GM18508 (cell line): ENCODE results near the gene IL12RB1.
"Not testable (repeated sequence)": the region's sequence is repeated elsewhere in the genome, so short reads cannot be mapped to it uniquely, and the experiment has no call there.

Experiments used
- ATAC-seq: cut with Tn5 transposase; IDR thresholded peaks from one replicate; pipeline ENCODE4 v1.9.1; 2021; ENCODE audit warnings: moderate number of reproducible peaks; ENCODE audit not compliant: insufficient read depth, unreplicated experiment

Gene IL12RB1

DNA sequence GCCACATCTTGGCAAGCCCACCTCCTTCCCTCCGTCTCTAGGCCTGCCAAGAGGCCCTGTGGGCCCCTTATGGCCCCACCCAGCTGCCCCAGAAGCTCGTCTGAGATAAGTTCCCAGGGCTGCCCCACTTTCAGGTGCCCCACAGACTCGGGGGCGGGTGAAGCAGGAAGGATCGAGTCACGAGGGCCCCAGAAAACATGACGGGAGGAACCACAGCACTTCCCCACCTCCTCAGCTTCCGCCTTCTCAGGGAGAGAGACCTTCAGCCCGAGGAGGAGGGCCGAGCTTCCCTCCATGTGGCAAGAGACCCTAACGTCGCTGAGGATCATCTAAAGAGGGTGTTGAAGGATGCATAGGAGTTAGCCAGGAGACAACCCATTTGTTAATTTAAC is 4.5 kb upstream of the IL12RB1 start:
- no peak for ATAC-seq

DNA sequence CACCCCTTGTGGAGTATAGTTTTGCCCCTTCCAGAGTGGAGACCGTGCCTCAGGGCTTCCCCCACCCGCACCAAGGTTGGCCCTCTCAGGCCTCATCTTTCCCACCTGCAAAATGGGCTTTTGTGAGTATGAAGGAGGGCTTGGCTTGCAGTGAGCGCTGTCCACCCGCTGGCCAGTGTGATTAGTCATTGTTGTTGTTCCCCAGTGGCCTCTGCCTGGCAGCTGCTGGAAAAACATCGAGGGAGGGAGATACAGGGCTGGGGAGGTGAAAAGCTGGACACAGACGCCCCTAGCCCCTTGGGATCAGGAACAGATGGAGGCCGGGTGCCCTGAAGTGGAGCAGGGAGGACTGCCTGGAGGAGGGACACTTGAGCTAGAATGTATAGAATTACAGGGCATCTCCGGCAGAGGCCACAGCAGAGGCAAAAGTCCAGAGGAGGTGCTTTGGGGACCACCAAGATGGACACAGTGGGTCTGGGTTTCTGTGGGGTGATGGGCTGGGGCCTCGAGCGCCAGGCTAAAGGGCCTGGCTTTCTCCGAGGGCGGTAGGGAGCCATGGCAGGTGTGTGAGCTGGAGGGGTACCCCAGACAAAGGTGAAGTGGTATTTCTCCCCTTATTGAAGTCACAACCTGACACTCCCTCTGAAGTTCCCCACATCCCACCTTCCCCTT is 3.9 kb upstream of the IL12RB1 start:
- ATAC-seq = no peak

DNA sequence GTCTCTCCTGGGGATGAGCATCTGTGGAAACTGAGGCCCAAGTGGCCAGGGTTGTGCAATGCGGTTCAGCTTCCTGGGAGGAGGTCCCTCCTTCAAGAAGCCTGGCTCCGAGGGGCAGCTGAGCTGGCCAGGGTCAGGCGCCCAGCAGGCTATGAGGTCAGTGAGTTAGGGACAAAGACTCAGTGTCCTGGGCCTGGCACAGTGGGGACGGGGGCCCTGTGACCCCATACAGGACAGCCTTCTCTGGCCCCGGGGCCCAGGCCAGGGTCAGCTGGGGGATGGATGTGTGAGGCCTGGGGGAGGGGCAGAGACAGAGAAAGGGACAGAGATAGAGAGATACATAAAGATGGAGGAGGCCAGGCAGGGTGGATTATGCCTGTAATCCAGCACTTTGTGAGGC is 3.0 kb upstream of the IL12RB1 start:
- ATAC-seq = no peak

DNA sequence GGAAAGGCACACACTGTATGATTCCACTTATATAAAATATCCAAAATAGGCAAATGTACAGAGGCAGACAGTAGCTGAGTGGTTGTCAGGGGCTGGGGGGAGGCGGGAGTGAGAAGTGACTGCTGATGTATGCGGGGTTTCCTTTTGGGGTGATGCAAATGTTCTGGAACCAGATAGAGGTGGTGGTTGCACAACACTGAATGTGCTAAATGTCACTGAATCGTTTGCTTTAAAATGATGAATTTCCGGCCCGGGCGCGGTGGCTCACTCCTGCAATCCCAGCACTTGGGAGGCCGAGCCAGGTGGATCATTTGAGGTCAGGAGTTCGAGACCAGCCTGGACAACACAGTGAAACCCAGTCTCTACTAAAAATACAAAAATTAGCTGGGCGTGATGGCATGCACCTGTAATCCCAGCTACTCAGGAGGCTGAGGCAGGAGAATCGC is 2.4 kb upstream of the IL12RB1 start:
- not testable (repeated sequence) for ATAC-seq

DNA sequence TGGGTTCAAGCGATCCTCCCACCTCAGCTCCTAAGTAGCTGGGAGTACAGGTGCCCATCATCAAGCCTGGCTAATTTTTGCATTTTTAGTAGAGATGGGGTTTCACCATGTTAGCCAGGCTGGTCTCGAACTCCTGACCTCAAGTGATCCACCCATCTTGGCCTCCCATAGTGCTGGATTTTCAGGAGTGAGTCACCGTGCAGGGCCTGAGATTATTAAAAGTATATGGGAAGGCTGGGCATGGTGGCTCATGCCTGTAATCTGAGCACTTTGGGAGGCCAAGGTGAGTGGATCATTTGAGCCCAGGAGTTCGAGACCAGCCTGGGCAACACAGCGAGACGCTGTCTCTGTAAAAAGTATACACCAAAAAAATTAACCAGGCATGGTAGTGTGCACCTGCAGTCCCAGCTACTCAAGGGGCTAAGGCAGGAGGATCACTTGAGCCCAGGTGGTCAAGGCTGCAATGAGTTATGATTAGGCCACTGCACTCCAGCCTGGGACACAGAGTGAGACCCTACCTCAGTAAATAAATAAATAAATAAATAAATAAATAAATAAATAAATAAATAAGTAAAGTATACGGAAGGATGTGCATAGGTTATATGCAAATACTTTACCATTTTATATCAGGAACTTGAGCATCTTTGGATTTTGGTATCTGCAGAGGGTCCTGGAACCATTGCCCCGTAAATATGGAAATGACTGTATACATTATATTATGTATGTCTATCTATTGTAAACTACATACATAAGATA is 854 bp downstream of the IL12RB1 start:
- ATAC-seq = no peak

DNA sequence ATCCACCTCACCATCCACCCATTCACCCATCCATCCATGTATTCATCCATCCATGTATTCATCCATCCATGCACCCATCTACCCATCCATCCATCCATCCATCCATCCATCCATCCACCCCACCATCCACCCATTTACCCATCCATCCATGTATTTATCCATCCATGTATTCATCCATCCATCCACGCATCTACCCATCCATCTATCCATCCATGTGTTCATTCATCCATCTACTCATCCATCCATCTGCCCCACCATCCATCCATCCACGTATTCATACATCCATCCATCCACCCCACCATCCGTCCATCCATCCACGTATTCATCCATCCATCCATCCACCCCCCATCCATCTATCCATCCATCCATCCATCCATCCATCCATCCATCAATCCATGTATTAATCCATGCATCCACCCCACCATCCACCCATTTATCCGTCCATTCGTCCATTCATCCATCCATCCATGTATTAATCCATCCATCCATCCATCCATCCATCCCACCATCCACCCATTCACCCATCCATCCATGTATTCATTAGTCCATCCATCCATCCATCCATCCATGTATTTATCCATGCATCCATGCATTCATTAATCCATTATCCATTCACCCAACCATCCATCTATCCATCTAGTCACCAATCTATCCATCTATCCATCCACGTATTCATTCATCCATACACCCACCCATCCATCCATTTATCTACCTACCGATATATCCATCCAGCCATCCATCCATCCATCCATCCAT is 2.6 kb downstream of the IL12RB1 start:
- ATAC-seq = no peak

DNA sequence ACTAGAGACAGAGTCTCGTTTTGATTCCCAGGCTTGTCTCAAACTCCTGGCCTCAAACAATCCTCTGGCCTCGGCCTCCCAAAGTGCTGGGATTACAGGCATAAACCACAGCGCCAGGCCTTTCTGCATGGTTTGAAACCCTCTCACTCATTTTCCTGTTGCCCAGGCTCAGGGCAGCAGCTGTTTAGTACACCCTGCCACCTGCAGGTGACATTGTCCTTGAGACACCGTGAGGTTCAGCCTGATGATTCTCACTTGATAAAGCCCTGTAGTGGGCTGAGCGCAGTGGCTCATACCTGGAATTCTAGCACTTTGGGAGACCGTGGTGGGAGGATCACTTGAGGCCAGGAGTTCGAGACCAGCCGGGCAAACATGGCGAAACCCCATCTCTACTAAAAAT is 12.5 kb downstream of the IL12RB1 start:
- no peak for ATAC-seq

DNA sequence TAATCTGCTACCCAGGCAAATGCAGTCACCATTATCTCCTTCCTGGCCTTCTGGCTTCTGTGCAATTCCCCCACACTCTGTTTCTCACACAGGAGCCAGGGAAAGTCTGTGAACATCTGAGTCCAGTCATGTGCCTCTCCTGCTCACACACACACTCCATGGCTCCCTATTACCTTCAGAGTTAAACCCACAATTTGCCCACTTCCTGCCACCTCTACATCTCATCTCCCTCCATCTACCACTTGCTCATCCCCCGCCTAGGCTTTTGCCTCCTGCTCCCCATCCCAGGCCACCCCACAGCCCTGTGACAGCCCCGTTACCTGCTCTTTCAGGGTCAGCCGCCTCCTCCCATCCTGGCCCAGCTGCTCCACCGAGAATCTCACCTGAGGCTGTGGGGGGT is 13.5 kb downstream of the IL12RB1 start:
- ATAC-seq = no peak

DNA sequence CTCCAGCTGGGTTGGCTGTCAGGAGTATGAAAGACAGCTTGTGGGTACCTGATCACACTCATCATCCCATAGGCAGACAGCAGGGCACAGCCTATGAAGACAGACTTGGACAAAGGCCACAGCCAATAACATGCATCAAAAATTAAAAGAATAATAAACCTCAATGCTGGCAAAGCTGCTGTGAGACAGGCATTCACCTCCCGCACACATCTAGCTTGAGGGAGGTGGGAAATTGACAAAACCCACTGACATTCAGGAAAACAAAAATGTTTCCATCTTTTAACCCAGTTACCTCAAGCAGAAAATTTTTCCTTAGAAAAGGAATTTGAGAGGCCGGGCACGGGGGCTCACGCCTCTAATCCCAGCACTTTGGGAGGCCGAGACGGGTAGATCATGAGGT is 14.4 kb downstream of the IL12RB1 start:
- no peak for ATAC-seq

DNA sequence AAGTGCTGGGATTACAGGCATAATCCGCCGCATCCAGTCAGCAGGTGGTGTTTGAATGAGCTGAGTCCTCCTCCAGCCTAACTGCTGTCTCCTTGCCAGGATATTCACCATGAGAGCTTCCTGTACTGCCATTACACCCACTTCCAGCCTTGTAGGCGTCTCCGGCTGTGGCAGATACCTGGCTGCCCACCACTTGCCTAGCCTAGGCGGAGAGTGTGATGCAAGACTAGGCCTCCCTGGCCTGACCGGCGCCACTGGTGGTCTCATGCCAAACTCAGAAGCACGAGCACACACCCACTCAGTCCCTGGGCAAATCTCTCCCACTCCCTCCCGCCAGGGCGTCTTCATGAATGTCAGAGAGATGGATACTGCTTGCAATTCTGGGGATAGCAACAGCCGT is 16.6 kb downstream of the IL12RB1 start:
- ATAC-seq = no peak

DNA sequence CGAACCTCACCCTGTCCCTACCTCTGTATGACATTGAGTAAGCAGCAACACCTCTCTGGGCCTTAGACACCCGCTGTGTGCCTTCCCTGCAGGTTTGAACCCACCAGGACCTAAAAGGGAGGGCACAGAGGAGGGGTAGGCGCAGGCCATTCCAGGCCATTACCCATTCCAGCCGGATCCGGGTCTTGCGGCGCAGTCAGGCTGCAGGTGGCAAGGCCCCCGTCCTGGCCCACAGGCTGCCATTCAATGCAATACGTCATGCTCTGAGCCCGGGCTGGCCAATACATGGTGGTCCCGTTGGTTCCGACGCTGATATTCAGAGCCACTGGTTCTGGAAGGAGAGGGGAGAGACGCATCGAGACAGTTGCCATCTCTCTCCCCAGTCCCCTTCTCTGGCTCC is 17.4 kb downstream of the IL12RB1 start:
- ATAC-seq = no peak

DNA sequence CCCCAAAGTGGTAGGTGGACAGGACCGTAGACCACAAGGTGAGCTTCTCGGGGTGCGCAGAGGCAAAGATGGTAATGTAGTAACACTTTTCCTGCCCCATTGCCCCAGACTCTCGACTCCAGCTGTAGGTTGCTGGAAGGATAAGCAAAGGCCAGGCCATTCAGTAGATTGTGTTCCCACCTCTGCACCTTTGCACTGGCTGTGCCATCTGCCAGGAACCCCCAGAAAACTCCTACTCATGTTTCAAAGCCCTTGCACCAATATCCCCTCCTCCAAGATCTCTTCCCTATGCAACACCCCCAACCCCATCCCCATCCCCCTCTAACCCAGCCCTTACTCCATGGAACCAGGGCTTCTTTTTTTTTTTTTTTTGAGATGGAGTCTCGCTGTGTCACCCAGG is 18.3 kb downstream of the IL12RB1 start:
- no peak for ATAC-seq

DNA sequence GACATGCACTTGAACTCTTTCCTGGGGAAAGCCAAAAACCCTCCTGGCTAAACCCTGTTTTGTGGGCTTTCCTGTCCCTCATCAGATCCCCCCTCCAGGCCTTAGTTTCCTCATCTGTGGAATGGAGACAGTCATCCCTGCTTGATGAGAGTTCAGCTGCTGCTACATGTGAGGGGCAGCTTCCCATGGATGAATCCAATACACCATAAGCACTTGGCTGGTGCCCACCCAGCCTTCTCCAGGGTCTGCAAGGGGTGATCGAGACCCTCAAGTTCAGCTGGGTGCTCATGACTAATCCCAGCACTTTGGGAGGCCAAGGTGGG is 21.6 kb downstream of the IL12RB1 start:
- ATAC-seq = no peak

DNA sequence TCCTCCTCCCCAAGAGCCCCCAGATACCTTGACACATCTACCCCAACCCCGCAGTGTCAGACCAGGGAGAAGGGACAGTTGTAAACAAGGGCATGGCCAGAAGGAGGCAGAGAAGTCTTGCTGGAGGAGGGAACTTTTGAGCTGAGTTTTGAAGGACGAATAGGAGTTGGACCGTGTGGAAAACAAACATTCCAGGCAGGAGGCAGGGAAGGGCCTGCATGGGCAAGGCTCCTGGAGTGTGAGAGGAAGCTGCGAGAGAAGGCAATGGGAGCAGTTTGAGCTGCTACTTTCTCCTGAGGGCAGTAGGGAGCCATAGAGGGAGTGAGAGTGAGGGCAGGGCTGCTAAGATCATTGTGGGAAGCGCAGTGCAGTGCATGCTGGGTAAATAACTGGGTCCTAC is 23.3 kb downstream of the IL12RB1 start:
- no peak for ATAC-seq

DNA sequence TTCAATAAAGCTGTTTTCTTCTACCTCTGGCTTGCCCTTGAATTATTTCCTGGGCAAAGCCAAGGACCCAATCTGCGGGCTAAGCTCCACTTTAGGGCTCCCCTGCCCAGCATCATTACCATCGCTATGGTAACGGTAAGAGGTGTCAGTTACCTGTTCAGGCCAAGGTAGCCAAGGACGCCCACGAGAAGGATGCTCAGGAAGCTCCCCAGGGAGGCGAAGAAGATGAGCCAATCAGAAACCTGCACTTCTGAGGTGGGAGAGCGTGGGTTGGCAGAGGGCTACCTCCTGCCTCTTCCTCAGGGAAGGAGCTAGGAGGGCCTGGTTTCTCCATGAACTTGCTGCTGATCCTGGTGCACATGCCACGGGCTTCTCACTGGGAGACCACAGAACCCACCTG is 24.7 kb downstream of the IL12RB1 start:
- no peak for ATAC-seq

DNA sequence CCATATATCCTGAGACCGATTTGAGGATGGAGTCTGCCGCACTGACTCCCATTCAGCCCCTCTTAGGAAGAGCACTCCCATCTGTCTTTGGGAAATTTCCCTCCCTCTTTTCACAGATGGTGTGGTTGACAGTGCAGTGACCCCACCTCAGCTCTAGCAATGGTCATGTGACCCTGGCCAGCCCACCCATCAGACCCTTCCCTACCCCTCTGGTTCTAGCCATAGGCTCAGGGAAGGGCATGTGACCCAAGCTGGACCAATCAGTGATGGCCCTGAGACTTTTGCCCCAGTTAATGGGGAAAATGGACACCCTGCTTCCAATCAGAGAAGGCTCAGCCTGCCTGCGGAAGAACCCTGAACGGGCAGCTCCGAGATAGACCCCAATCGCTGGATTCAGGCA is 26.3 kb downstream of the IL12RB1 start:
- no peak for ATAC-seq

DNA sequence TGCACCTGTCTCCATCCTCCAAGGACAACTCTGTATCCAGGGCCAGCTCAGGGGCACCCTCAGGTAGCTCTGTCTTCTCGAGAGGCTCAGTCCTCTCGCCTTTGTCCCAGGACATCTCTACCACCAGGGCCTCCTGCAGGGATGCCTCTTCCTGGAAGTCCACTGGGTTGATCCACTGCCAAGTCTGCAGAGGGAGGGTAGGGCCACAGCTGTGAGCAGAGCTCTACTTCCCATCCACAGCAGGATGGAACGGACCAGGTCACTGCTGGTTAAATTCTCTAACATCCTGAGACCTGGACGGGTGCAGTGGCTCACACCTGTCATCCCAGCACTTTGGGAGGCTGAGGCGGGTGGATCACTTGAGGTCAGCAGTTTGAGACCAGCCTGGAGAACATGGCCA is 26.8 kb downstream of the IL12RB1 start:
- no peak for ATAC-seq

DNA sequence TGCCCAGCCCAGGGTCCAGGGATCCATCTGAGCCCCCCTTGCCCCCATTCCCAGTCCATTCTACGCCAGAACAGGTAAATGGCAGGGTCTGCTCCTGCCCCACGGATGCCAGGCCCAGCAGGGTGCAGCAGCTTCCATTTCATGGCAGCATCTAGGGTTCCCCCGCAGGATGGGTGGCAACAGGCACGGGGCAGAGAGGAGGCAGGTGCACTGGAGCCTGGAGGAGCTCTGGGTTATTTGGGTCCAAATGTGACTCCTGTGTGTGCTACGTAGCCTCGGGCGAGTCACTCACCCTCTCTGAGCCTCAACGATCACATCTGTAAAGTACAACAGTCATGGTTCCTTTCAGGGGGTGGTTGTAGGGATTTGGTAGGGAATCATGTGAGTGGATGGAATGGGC is 27.4 kb downstream of the IL12RB1 start:
- ATAC-seq = no peak

DNA sequence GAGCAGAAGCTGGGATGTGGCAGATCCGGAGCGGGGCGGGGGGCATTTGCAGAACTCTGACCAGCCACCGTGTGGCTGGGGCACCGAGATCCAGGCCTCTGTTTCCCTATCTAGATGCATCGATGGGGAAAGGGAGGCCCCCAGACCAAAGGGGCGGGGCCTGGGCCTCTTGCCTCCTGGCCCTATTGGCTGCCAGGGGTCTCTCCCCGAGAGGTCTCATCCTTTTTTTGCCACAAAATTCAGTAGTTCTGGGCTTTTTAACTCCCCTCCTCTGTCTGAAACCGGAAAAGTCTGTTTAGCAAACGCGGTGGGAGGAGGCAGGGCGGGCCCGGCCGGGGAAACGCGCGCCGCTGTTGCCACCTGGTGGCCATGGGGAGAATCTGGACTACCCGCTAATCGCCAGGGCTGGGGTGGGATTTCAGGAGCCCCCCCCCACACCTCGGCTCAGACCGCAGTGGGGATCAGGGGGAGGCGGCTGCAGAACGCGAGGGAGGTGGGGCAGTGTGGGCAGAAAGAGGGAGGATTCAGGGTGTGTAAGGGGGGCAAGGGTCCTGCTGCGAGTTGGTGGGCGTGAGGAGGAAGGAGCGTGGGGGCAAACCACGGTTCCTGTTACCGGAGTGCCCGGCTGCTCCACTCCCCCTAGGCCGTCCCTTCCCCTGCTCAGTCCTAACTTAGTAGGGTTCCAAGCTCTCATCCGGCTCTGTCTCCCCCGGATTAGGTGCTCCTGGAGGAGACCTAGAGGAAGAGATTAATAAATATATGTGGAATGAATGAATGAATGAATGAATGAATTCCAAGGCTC is 28.3 kb downstream of the IL12RB1 start:
- no peak for ATAC-seq

DNA sequence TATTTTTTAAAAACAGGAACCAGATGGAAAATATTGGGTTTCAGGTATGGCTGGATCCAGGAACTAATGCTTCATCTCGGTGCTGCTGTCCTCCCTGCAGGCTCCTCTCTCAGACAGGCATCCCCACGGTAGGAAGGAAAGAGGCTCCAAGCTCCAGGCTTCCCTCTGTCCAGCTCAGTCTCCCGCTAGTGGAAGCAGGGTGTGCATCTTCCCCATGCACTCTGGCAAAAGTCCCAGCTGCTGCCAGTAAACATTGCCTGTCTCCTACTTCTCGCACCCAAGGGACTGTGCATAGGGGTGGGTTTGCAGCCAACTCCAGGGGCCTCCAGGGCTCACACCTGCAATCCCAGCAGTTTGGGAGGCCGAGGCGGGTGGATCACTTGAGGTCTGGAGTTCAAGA is 29.2 kb downstream of the IL12RB1 start:
- ATAC-seq = no peak

DNA sequence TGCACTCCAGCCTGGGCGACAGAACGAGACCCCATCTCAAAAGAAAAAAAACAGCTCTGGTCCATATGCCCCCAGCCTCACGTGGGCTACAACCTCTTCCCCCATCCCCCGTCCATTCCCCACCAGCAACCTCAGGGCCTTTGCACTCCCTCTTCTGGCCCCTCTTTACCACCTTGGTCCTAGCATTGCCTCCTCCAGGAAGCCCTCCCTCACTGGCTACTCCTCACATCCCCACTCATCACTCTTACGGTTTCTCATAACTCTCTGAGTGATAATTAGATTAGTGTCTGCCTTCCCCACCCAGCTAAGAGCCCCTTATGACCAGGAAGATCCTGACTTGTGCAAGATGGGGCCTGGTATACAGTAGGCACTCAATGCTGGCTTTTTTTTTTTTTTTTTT is 30.8 kb downstream of the IL12RB1 start:
- ATAC-seq = no peak
